ENCODE data around the gene AP1S3.

Gene AP1S3

DNA sequence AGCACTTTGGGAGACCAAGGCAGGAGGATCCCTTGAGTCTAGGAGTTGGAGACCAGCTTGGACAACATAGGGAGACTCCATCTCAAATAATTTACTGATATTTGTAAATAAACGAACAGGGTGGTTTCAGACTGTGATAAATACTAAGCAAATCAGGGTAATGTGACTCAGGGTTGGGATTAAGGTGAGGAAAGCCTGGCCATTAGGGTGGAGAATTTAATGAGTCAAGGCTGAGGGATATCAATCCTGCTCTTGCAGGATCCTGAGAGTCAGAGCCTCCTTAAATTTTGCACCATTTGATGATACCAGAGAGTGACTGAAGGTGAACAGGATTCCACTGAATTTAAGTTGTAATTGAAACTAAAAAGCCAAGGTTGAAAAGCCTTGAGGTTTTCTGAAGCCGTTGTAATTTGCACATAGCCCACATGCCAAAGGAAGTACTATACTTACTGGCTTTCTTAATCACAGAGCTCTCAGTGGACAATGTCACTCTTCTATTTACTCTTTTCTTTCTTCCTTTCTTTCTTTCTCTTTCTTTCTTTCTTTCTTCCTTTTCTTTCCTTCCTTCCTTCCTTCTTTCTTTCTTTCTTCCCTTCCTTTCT is 28.6 kb upstream of the AP1S3 start:
- no peak for DNase-seq
- H3K27ac Mint-ChIP-seq, result no peak overlapping the region
- H3K9me3 Mint-ChIP-seq, result no peaks in the 10 kb centered on the region
- H3K36me3 Mint-ChIP-seq (ENCODE audit: low read depth), result peaks cover 11% of the 10 kb centered on the region
- TF ChIP-seq, protein P1, sequence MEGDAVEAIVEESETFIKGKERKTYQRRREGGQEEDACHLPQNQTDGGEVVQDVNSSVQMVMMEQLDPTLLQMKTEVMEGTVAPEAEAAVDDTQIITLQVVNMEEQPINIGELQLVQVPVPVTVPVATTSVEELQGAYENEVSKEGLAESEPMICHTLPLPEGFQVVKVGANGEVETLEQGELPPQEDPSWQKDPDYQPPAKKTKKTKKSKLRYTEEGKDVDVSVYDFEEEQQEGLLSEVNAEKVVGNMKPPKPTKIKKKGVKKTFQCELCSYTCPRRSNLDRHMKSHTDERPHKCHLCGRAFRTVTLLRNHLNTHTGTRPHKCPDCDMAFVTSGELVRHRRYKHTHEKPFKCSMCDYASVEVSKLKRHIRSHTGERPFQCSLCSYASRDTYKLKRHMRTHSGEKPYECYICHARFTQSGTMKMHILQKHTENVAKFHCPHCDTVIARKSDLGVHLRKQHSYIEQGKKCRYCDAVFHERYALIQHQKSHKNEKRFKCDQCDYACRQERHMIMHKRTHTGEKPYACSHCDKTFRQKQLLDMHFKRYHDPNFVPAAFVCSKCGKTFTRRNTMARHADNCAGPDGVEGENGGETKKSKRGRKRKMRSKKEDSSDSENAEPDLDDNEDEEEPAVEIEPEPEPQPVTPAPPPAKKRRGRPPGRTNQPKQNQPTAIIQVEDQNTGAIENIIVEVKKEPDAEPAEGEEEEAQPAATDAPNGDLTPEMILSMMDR (IDR thresholded peaks at IDR 0.05), result no peak
- H3K4me1 Mint-ChIP-seq, result no peaks in the 10 kb centered on the region
- H3K4me3 Mint-ChIP-seq, result no peak overlapping the region
- H3K27me3 Mint-ChIP-seq (ENCODE audit: low read depth, poor library complexity), result peaks cover 4% of the 10 kb centered on the region

DNA sequence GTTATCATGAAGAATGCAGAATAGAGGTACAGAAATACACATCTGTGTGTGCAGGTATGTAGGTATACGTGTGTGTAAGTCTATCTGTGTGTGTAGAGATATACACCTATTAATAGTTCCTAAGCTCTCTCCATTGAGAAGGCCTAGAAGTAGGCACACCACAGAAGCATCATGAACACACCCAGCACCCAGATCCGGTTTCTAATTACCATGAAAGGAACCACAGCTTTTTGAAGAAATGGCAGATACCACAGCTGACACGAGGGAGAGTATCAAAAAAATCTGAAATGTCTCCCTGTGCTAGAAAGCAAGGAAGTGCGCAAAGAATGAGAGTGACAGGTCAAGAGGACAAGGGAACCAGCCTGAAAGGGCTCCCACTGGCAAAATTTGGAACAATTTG is 27.7 kb upstream of the AP1S3 start:
- no peak overlapping the region for H3K4me3 Mint-ChIP-seq
- no peak for DNase-seq
- peaks cover 4% of the 10 kb centered on the region for H3K27me3 Mint-ChIP-seq (ENCODE audit: low read depth, poor library complexity)
- H3K9me3 Mint-ChIP-seq, result no peaks in the 10 kb centered on the region
- H3K36me3 Mint-ChIP-seq (ENCODE audit: low read depth), result peaks cover 5% of the 10 kb centered on the region
- TF ChIP-seq, protein P1 (IDR thresholded peaks at IDR 0.05), result no peak
- H3K4me1 Mint-ChIP-seq, result no peaks in the 10 kb centered on the region
- H3K27ac Mint-ChIP-seq, result peak overlapping the region; percentile 5

DNA sequence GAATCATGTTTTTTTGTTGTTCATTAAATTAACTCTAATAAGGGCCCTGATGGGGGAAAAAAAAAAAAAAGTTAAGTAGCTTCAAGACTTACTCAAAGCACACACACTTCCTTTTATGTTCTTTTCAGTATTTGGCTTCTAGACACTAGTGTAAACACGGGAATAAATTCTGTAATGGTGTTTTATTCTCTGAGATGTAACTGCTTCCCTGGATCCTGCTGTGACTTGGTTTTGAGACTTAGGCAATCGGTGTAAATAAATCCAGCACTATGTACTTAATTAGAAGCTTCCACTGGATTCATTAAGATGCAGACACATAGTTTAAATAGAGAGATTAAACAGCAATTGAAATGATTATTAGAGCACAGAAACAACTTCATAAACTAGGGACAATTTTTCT is 26.1 kb upstream of the AP1S3 start:
- Mint-ChIP-seq H3K9me3 (no peaks in the 10 kb centered on the region), H3K27me3 (ENCODE audit: low read depth, poor library complexity) (peaks cover 4% of the 10 kb centered on the region), H3K27ac (no peak overlapping the region), H3K36me3 (ENCODE audit: low read depth) (no peaks in the 10 kb centered on the region), H3K4me3 (no peak overlapping the region), H3K4me1 (no peaks in the 10 kb centered on the region)
- TF ChIP-seq, protein P1 (IDR thresholded peaks at IDR 0.05), result no peak
- DNase-seq, result no peak

DNA sequence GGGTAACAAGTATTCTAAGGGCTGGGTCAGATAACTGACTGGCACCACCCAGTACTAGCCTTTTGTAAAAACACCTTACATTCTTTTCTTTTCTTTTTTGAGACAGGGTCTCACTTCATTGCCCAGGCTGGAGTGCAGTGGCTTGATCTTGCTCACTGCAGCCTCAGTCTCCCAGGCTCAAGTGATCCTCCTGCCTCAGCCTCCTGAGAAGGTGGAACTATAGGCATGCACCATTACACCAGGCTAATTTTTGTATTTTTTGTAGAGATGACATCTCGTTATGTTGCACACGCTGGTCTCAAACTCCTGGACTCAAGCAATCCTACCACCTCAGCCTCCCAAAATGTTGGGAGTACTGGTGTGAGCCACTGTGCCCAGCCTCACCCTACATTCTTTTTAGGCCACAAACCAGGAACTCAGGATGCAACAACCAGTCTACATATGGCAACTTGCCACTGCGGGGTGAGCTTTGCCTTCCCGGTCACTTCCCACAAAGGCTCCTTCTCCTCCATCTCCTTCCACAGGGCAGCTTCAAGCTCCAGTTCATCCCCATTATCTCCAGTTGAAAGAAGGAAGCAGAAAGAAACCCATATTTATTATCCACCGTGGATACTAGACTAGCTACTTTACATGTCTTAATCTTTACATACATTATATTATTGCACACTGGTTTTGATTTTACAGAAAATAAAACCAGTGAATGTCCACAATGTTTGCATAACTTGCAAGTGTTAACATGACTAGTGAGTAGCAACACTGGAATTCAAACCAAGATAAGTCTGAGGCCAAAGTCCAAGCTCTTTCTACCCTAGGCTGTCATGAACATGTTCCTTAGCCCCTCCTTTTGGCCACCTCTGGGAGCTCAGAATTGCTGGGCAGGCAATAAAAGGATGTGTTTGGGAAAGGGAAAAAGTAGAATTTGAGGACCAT is 23.7 kb upstream of the AP1S3 start:
- DNase-seq, result no peak
- no peaks in the 10 kb centered on the region for H3K9me3 Mint-ChIP-seq
- H3K36me3 Mint-ChIP-seq (ENCODE audit: low read depth), result no peaks in the 10 kb centered on the region
- H3K27me3 Mint-ChIP-seq (ENCODE audit: low read depth, poor library complexity), result peaks cover 7% of the 10 kb centered on the region
- H3K4me3 Mint-ChIP-seq, result no peak overlapping the region
- TF ChIP-seq, protein P1 (IDR thresholded peaks at IDR 0.05), result no peak
- no peaks in the 10 kb centered on the region for H3K4me1 Mint-ChIP-seq
- no peak overlapping the region for H3K27ac Mint-ChIP-seq

DNA sequence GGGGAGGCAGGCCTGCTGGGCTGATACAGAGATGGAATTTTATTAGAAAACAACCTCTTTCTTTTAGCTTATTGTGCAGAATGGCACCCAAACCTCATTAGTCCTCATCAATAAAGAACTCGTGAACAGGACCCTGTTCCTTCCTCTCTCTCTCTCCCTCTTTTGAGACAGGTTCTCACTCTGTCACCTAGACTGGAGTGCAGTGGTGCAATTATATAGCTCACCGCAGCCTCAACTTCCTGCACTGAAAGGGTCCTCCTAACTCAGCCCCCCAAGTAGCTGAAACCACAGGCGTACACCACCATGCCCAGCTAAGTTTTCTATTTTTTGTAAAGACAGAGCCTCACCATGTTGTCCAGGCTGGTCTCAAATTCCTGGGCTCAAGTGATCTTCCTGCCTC is 21.7 kb upstream of the AP1S3 start:
- peaks cover 3% of the 10 kb centered on the region for H3K27me3 Mint-ChIP-seq (ENCODE audit: low read depth, poor library complexity)
- no peaks in the 10 kb centered on the region for H3K9me3 Mint-ChIP-seq
- no peak overlapping the region for H3K27ac Mint-ChIP-seq
- no peak overlapping the region for H3K4me3 Mint-ChIP-seq
- no peaks in the 10 kb centered on the region for H3K36me3 Mint-ChIP-seq (ENCODE audit: low read depth)
- DNase-seq, result no peak
- TF ChIP-seq, protein P1 (IDR thresholded peaks at IDR 0.05), result no peak
- no peaks in the 10 kb centered on the region for H3K4me1 Mint-ChIP-seq
